ENCODE measurements around the gene IL21R.

Gene IL21R

GRCh38 chr16:27359051-27359450, 42.9 kb upstream of the IL21R start:
- TF ChIP-seq REST (IDR thresholded peaks at IDR 0.05; ENCODE audit: insufficient read depth in 1 of 2, low read depth in 2 of 2, low read length in 2 of 2) = no peak

- TF ChIP-seq SIN3A (IDR thresholded peaks at IDR 0.05; ENCODE audit: borderline replicate concordance, insufficient read depth, low read length) (no peak), FOXP2 (optimal IDR thresholded peaks at IDR 0.05; ENCODE audit: borderline replicate concordance, extremely low read depth, extremely low read length, insufficient read depth) (no peak), POLR2AphosphoS5 (IDR thresholded peaks at IDR 0.05; ENCODE audit: low read depth, low read length) (no peak), REST (IDR thresholded peaks at IDR 0.05; ENCODE audit: insufficient read depth in 1 of 2, low read depth in 2 of 2, low read length in 2 of 2) (no peak), TAF1 (IDR thresholded peaks at IDR 0.05; ENCODE audit: borderline replicate concordance, insufficient read depth, low read length) (no peak)
Observed at GRCh38 chr16:27359615-27360014, 42.4 kb upstream of the IL21R start.

DNA sequence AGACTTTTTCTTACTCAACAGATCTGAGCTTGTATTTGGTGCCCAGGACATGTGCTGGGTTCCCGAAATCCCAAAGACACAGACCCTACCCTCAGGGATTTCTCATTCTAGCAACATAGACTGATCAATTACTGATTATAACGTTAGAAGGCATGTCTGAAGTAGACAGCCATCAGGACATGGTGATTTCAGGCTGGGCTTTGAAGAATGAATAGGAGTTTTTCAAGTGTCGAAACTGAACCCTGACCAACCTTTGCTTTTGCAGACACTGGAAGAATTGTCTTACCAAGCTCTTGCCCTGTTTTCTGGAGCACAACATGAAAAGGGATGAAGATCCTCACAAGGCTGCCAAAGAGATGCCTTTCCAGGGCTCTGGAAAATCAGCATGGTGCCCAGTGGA, 40.0 kb upstream of the IL21R start:
- TF ChIP-seq TAF1 (IDR thresholded peaks at IDR 0.05; ENCODE audit: borderline replicate concordance, insufficient read depth, low read length) = no peak
- no peak for TF ChIP-seq POLR2AphosphoS5 (IDR thresholded peaks at IDR 0.05; ENCODE audit: low read depth, low read length)
- no peak for TF ChIP-seq REST (IDR thresholded peaks at IDR 0.05; ENCODE audit: insufficient read depth in 1 of 2, low read depth in 2 of 2, low read length in 2 of 2)
- TF ChIP-seq SIN3A (IDR thresholded peaks at IDR 0.05; ENCODE audit: borderline replicate concordance, insufficient read depth, low read length) = no peak
- TF ChIP-seq FOXP2 (optimal IDR thresholded peaks at IDR 0.05; ENCODE audit: borderline replicate concordance, extremely low read depth, extremely low read length, insufficient read depth) = no peak

GRCh38 chr16:27362570-27363245, 39.3 kb upstream of the IL21R start:
- no peak for TF ChIP-seq REST (IDR thresholded peaks at IDR 0.05; ENCODE audit: insufficient read depth in 1 of 2, low read depth in 2 of 2, low read length in 2 of 2)
- no peak for TF ChIP-seq SIN3A (IDR thresholded peaks at IDR 0.05; ENCODE audit: borderline replicate concordance, insufficient read depth, low read length)
- no peak for TF ChIP-seq FOXP2 (optimal IDR thresholded peaks at IDR 0.05; ENCODE audit: borderline replicate concordance, extremely low read depth, extremely low read length, insufficient read depth)
- no peak for TF ChIP-seq TAF1 (IDR thresholded peaks at IDR 0.05; ENCODE audit: borderline replicate concordance, insufficient read depth, low read length)
- no peak for TF ChIP-seq POLR2AphosphoS5 (IDR thresholded peaks at IDR 0.05; ENCODE audit: low read depth, low read length)

GRCh38 chr16:27363246-27363632, 38.7 kb upstream of the IL21R start:
- TF ChIP-seq REST (IDR thresholded peaks at IDR 0.05; ENCODE audit: insufficient read depth in 1 of 2, low read depth in 2 of 2, low read length in 2 of 2) = no peak
- no peak for TF ChIP-seq POLR2AphosphoS5 (IDR thresholded peaks at IDR 0.05; ENCODE audit: low read depth, low read length)

Data from PFSK-1 (cell line).